GM18907 (cell line): ENCODE measurements around the gene TASP1.
"Not testable (repeated sequence)": the region's sequence is repeated elsewhere in the genome, so short reads cannot be mapped to it uniquely, and the experiment has no call there.

ENCODE experiments used
- ATAC-seq: cut with Tn5 transposase; IDR thresholded peaks from one replicate; pipeline ENCODE4 v1.9.1; 2021; ENCODE audit warnings: mild to moderate bottlenecking, moderate library complexity; ENCODE audit not compliant: unreplicated experiment

The TASP1 gene

GRCh38 chr20:13638496-13639149 is at the start of gene TASP1:
TSS of gene TASP1 (minus strand) at chr20:13638932. CDS start at chr20:13630078, 8,854 bp downstream.
- peak; percentile 100 for ATAC-seq

- no peak for ATAC-seq
Observed at GRCh38 chr20:13687815-13688214, 49.1 kb upstream of the TASP1 start.

- ATAC-seq = no peak
Observed at GRCh38 chr20:13685623-13686022, 46.9 kb upstream of the TASP1 start.

GRCh38 chr20:13684566-13685222 is 46.0 kb upstream of the TASP1 start:
- peak; percentile 83 for ATAC-seq

- no peak for ATAC-seq
Observed at GRCh38 chr20:13683833-13684232, 45.1 kb upstream of the TASP1 start.

GRCh38 chr20:13681248-13682125 is 42.8 kb upstream of the TASP1 start:
- peak; percentile 86 for ATAC-seq

GRCh38 chr20:13678944-13679343 is 40.2 kb upstream of the TASP1 start:
- no peak for ATAC-seq

GRCh38 chr20:13677241-13677640 is 38.5 kb upstream of the TASP1 start:
- no peak for ATAC-seq

GRCh38 chr20:13676682-13677081 is 38.0 kb upstream of the TASP1 start:
- ATAC-seq = no peak

- no peak for ATAC-seq
Observed at GRCh38 chr20:13672690-13673089, 34.0 kb upstream of the TASP1 start.

GRCh38 chr20:13671916-13672378 is 33.2 kb upstream of the TASP1 start:
- ATAC-seq = no peak

- no peak for ATAC-seq
Observed at GRCh38 chr20:13671512-13671911, 32.8 kb upstream of the TASP1 start.

GRCh38 chr20:13670160-13670559 is 31.4 kb upstream of the TASP1 start:
- ATAC-seq = no peak

- no peak for ATAC-seq
Observed at GRCh38 chr20:13665709-13666395, 27.1 kb upstream of the TASP1 start.

GRCh38 chr20:13661070-13661685 is 22.4 kb upstream of the TASP1 start:
- ATAC-seq = no peak

GRCh38 chr20:13659288-13659687 is 20.6 kb upstream of the TASP1 start:
- peak; percentile 95 for ATAC-seq

GRCh38 chr20:13658060-13658459 is 19.3 kb upstream of the TASP1 start:
- ATAC-seq = not testable (repeated sequence)

GRCh38 chr20:13656721-13657368 is 18.1 kb upstream of the TASP1 start:
- no peak for ATAC-seq

- ATAC-seq = no peak
Observed at GRCh38 chr20:13654463-13655023, 15.8 kb upstream of the TASP1 start.

- ATAC-seq = no peak
Observed at GRCh38 chr20:13650474-13650873, 11.7 kb upstream of the TASP1 start.
